Peyer's patch (tissue), 4 donors: Measurements from ENCODE around the gene ANKFN1.

ENCODE experiments used
- CTCF ChIP-seq, 6 experiments: fragments of 450-650 bp in 4 of 6; fragments of 200-600 bp in 2 of 6; sonication (generic) in 1 of 6; IDR thresholded peaks; one replicate each; pipeline ENCODE4 v1.5.1; 2017 to 2019; ENCODE audit warnings: antibody characterized with exemption in 6 of 6, mild to moderate bottlenecking in 3 of 6, moderate library complexity in 1 of 6
- POLR2A ChIP-seq, 2 donors: fragments of 450-650 bp; IDR thresholded peaks; one replicate each; pipeline ENCODE4 v1.5.1; 2017; ENCODE audit warnings: antibody characterized with exemption in 2 of 2, mild to moderate bottlenecking in 2 of 2, moderate library complexity in 2 of 2

GRCh38 chr17:56514899-56515298 is 361.6 kb downstream of the ANKFN1 start:
- TF ChIP-seq POLR2A (IDR thresholded peaks at IDR 0.05) (no peak), CTCF (IDR thresholded peaks at IDR 0.05) (no peak)
